Measurements from ENCODE around the gene SELPLG.
"Not testable (repeated sequence)": the region's sequence is repeated elsewhere in the genome, so short reads cannot be mapped to it uniquely, and the experiment has no call there.

Gene SELPLG

GRCh38 chr12:108635997-108636808 lies 2.5 kb upstream of the SELPLG start:
- no peak for DNase-seq (ENCODE audit: insufficient read length, low spot score)
- FAIRE-seq = no peak
- no peak for TF ChIP-seq CTCF (IDR thresholded peaks at IDR 0.05; ENCODE audit: insufficient read depth, missing control alignments)

GRCh38 chr12:108635201-108635996 lies 1.7 kb upstream of the SELPLG start:
- no peak for FAIRE-seq
- no peak for DNase-seq (ENCODE audit: insufficient read length, low spot score)

GRCh38 chr12:108634341-108634751 lies 652 bp upstream of the SELPLG start:
- TF ChIP-seq CTCF (IDR thresholded peaks at IDR 0.05; ENCODE audit: insufficient read depth, missing control alignments) = no peak
- DNase-seq (ENCODE audit: insufficient read length, low spot score) (no peak), FAIRE-seq (no peak)

More at GRCh38 chr12:108635201-108635996, 1.7 kb upstream of the SELPLG start:
- TF ChIP-seq CTCF (IDR thresholded peaks at IDR 0.05; ENCODE audit: insufficient read depth, missing control alignments) = no peak

- DNase-seq (ENCODE audit: insufficient read length, low spot score) (no peak), FAIRE-seq (no peak)
- no peak for TF ChIP-seq CTCF (IDR thresholded peaks at IDR 0.05; ENCODE audit: insufficient read depth, missing control alignments)
Measured at GRCh38 chr12:108633081-108633533, 587 bp downstream of the SELPLG start.

GRCh38 chr12:108631261-108631660 lies 2.4 kb downstream of the SELPLG start:
- not testable (repeated sequence) for DNase-seq (ENCODE audit: insufficient read length, low spot score); FAIRE-seq

- TF ChIP-seq CTCF (IDR thresholded peaks at IDR 0.05; ENCODE audit: insufficient read depth, missing control alignments) = no peak
- FAIRE-seq = no peak
Measured at GRCh38 chr12:108630481-108631207, 3.0 kb downstream of the SELPLG start.

GRCh38 chr12:108629824-108630476 lies 3.7 kb downstream of the SELPLG start:
- FAIRE-seq (no peak), DNase-seq (ENCODE audit: insufficient read length, low spot score) (no peak)
- no peak for TF ChIP-seq CTCF (IDR thresholded peaks at IDR 0.05; ENCODE audit: insufficient read depth, missing control alignments)

More at GRCh38 chr12:108630481-108631207, 3.0 kb downstream of the SELPLG start:
- no peak for DNase-seq (ENCODE audit: insufficient read length, low spot score)

Measured in D721Med (cell line).